Stimulated activated naive CD8-positive, alpha-beta T cell treated with anti-CD3 and anti-CD28 coated beads, Interleukin-15, Interleukin-2, amounts not matched to agents 100 ng/mL and 50 ng/mL, for 24 hours (primary cell): ENCODE measurements around the gene CD47.
A peak's percentile ranks its signal among the peaks of the same experiment; 100 is the strongest.

ENCODE experiments used
- H3K27ac Mint-ChIP-seq: one replicate; pipeline ENCODE4 v1.8.0; 2021; ENCODE audit warnings: mild to moderate bottlenecking, mixed read lengths
- H3K27me3 Mint-ChIP-seq: one replicate; pipeline ENCODE4 v1.8.0; 2021; ENCODE audit warnings: mixed read lengths
- H3K36me3 Mint-ChIP-seq: one replicate; pipeline ENCODE4 v1.8.0; 2021; ENCODE audit warnings: low read depth, mixed read lengths
- H3K4me1 Mint-ChIP-seq: one replicate; pipeline ENCODE4 v1.8.0; 2021; ENCODE audit warnings: low read depth, mixed read lengths
- H3K4me3 Mint-ChIP-seq: one replicate; pipeline ENCODE4 v1.8.0; 2021; ENCODE audit warnings: mild to moderate bottlenecking, mixed read lengths
- H3K9me3 Mint-ChIP-seq: one replicate; pipeline ENCODE4 v1.8.0; 2021; ENCODE audit warnings: mixed read lengths

The CD47 gene

DNA sequence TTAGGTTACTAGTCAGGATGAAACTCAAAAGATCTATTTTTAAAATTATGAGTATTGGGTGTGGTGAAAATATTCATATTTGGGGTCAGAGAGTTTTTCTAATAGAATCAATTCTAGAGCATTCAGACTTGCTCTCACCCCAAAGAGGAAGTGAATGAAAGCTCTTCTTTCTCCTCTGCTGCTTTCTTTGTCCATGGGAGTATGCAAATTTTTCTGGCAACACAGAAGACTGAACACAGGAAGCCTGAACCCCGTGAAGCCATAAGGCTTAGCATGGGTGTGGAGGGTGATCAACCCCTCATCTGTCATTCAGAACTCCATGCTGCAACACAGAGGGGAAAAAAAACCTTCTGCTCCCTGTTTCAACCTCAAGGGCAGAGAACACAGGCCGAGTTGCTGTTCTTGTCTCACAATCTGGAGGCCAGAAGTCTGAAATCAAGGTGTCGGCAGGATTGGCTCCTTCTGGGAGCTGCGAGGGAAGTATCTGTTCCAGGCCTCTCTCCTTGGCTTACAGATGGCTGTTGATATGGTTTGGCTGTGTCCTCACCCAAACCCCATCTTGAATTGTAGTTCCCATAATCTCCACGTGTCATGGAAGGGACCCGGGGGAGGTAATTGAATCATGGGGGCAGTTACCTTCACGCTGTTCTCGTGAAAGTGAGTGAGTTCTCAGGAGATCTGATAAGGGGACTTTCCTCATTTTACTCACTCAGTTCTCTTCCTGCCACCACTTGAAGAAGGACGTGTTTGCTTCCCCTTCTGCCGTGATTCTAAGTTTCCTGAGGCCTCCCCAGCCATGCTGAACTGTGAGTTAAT lies 33.7 kb upstream of the CD47 start:
- Mint-ChIP-seq H3K9me3 (peaks cover 7% of the 10 kb centered on the region), H3K27me3 (no peaks in the 10 kb centered on the region), H3K4me1 (peaks cover 79% of the 10 kb centered on the region), H3K36me3 (peaks cover 36% of the 10 kb centered on the region), H3K27ac (peak overlapping the region; percentile 100), H3K4me3 (peak overlapping the region; percentile 91)

GRCh38 chr3:108123326-108123725 lies 32.5 kb upstream of the CD47 start:
- H3K4me1 Mint-ChIP-seq: peaks cover 79% of the 10 kb centered on the region
- peak overlapping the region; percentile 100 for H3K27ac Mint-ChIP-seq
- peaks cover 24% of the 10 kb centered on the region for H3K36me3 Mint-ChIP-seq
- H3K27me3 Mint-ChIP-seq: no peaks in the 10 kb centered on the region
- peaks cover 3% of the 10 kb centered on the region for H3K9me3 Mint-ChIP-seq
- no peak overlapping the region for H3K4me3 Mint-ChIP-seq

DNA sequence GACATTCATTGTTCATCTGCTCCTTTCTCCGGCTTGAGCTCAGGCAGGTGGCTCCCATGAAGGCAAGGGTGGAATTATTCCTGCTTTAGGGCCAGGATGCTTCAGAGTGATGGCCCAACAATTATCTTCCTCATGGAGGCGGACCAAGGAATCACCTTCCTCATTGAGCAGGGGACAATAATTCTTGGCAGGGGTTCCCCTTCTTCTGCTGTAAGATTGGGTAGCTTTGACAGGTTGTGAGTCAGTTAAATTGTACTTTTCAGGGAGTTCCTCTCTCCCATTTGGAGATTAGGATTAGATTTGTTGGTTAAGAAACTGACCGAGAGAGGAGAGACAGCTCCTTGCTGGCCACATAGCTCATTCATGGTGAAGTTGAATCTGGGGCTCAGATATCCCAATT lies 31.4 kb upstream of the CD47 start:
- no peak overlapping the region for H3K4me3 Mint-ChIP-seq
- peak overlapping the region; percentile 56 for H3K27ac Mint-ChIP-seq
- H3K27me3 Mint-ChIP-seq: no peaks in the 10 kb centered on the region
- peaks cover 80% of the 10 kb centered on the region for H3K4me1 Mint-ChIP-seq
- H3K9me3 Mint-ChIP-seq: no peaks in the 10 kb centered on the region
- H3K36me3 Mint-ChIP-seq: peaks cover 13% of the 10 kb centered on the region

- Mint-ChIP-seq H3K4me1 (peaks cover 68% of the 10 kb centered on the region), H3K9me3 (no peaks in the 10 kb centered on the region), H3K4me3 (no peak overlapping the region), H3K27ac (peak overlapping the region; percentile 67), H3K36me3 (no peaks in the 10 kb centered on the region), H3K27me3 (no peaks in the 10 kb centered on the region)
Observed at GRCh38 chr3:108119398-108120104, 28.7 kb upstream of the CD47 start.

DNA sequence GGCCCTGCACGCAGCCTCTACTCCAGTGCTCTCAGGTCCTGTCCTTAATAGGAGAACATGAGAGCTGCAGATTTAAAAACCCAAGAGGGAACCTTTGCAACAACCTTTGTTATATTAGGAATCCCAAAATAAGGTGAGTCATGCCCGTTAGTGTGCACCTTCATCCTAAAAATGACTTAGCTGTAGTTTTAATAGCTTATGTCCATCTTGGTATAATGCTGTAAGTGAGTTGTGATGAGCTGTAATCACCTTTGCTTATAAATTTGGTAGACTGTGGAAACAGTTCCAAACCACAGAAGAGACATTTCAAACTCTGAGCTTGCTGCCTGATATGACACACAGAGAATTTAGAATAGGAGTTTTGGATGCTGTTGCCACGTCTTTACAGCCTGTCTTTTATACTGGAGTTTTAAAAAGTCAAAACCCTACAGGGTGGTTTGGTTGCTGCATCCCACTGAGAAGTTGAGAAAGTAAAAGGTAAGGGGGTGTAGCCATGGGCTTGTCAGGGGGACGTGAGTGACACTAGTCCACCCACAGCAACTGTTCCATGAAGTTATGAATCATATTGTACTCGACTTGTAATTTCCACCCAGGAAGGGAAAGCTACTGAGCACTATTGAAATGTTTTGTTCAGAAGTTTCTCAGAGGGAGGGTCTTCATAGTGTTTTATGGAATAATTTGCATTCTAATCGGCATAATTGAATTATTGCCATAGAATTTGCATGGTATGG lies 27.4 kb upstream of the CD47 start:
- Mint-ChIP-seq H3K36me3 (no peaks in the 10 kb centered on the region), H3K4me1 (peaks cover 54% of the 10 kb centered on the region), H3K27me3 (no peaks in the 10 kb centered on the region), H3K4me3 (peak overlapping the region; percentile 9), H3K9me3 (no peaks in the 10 kb centered on the region), H3K27ac (peak overlapping the region; percentile 67)

GRCh38 chr3:108117241-108117775 lies 26.5 kb upstream of the CD47 start:
- H3K9me3 Mint-ChIP-seq: no peaks in the 10 kb centered on the region
- H3K36me3 Mint-ChIP-seq: no peaks in the 10 kb centered on the region
- H3K27ac Mint-ChIP-seq: peak overlapping the region; percentile 67
- peaks cover 45% of the 10 kb centered on the region for H3K4me1 Mint-ChIP-seq
- H3K4me3 Mint-ChIP-seq: no peak overlapping the region
- H3K27me3 Mint-ChIP-seq: no peaks in the 10 kb centered on the region

DNA sequence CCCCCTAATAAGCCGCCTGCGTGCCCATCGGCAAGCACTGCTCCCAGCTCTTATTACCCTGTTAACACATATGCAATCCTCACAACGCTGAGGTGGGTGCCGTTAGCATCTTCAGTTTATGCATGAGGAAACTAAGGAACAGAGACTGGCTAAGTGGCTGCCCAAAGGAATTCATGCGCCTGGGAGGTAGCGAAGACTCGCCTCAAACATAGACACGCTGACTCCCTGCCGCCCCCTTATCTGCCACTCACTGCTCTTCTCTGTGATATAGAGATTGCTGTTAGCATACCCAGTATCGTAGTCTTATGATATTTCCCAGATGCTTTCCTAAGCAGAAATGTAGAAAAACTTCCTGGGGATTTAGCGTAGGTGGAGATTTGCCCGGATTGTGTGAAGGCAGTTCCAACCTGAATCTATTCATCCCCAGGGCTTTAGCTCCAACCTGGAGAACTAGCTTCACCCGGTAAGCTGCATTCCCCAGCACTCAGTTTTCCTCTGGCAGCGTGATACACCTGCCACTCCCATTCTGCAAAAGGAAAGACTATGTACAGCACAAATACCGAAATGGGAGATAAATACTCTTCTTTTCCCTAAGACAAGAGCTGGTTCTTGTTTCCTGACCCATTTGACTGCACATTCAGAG lies 23.7 kb upstream of the CD47 start:
- no peaks in the 10 kb centered on the region for H3K9me3 Mint-ChIP-seq
- H3K27me3 Mint-ChIP-seq: no peaks in the 10 kb centered on the region
- peaks cover 26% of the 10 kb centered on the region for H3K4me1 Mint-ChIP-seq
- no peak overlapping the region for H3K4me3 Mint-ChIP-seq
- H3K36me3 Mint-ChIP-seq: no peaks in the 10 kb centered on the region
- H3K27ac Mint-ChIP-seq: no peak overlapping the region

- H3K4me1 Mint-ChIP-seq: peaks cover 21% of the 10 kb centered on the region
- no peaks in the 10 kb centered on the region for H3K36me3 Mint-ChIP-seq
- H3K27me3 Mint-ChIP-seq: no peaks in the 10 kb centered on the region
- H3K9me3 Mint-ChIP-seq: no peaks in the 10 kb centered on the region
- no peak overlapping the region for H3K27ac Mint-ChIP-seq
- no peak overlapping the region for H3K4me3 Mint-ChIP-seq
Observed at GRCh38 chr3:108113975-108114374, 23.1 kb upstream of the CD47 start.

DNA sequence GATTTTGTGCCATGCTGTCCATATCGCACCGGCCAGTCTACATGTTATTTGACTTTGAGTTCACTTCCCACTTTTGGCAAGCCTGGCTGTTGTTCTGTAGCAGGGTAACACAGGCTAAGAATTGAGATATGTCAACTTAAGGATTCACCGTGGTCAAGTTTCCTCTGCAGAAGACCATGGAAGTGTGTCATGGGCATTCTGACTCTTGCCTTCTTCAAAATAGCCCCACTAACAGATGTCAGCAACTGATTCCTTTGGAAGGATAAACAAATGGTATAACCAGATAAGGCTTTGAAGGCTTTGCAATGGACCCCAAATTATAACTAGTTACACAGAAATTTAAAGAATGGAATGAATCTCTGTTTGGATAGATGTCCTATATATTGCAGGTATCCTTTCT lies 20.1 kb upstream of the CD47 start:
- Mint-ChIP-seq H3K4me3 (no peak overlapping the region), H3K4me1 (peaks cover 5% of the 10 kb centered on the region), H3K36me3 (no peaks in the 10 kb centered on the region), H3K27ac (no peak overlapping the region), H3K9me3 (no peaks in the 10 kb centered on the region), H3K27me3 (no peaks in the 10 kb centered on the region)

GRCh38 chr3:108108416-108108815 lies 17.6 kb upstream of the CD47 start:
- Mint-ChIP-seq H3K4me1 (peaks cover 10% of the 10 kb centered on the region), H3K27me3 (no peaks in the 10 kb centered on the region), H3K9me3 (no peaks in the 10 kb centered on the region), H3K4me3 (no peak overlapping the region), H3K27ac (no peak overlapping the region), H3K36me3 (no peaks in the 10 kb centered on the region)

DNA sequence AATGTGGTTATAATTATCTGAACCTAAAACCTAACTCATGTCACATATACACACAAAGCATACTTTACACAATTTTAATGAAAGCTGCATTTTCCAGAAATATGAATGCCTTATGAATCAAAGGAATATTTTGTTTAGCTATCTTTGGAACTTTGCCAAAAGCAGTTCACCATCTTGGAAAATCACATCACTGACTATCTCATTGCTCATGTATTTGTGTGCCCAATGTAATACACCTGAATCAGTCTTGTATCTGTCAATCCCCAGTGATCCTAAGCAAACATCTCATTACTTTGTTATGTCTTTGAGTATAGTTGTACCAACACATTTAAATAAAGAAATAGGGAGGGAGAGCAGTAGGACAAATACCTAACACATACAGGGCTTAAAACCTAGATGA lies 15.6 kb upstream of the CD47 start:
- H3K27ac Mint-ChIP-seq: no peak overlapping the region
- H3K36me3 Mint-ChIP-seq: no peaks in the 10 kb centered on the region
- H3K27me3 Mint-ChIP-seq: no peaks in the 10 kb centered on the region
- peaks cover 29% of the 10 kb centered on the region for H3K4me1 Mint-ChIP-seq
- H3K9me3 Mint-ChIP-seq: no peaks in the 10 kb centered on the region
- H3K4me3 Mint-ChIP-seq: no peak overlapping the region

DNA sequence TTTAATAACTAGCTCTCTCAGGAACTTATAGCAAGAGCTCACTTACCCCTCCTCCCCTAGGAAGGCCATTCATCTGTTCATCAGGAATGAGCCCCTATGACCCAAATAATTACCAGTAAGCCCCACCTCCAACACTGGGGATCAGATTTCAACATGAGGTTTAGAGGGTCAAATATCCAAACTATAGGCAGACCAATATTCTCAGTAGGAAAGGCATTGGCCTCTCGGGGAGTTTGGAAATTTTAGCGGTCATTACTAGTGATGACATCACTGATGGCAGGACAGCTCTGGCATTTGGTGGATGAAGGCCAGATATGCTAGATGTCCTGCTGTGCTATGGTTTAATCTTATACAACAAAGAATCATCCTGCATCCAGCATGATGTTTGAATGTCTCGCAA lies 15.2 kb upstream of the CD47 start:
- Mint-ChIP-seq H3K9me3 (no peaks in the 10 kb centered on the region), H3K36me3 (no peaks in the 10 kb centered on the region), H3K27me3 (no peaks in the 10 kb centered on the region), H3K4me1 (peaks cover 34% of the 10 kb centered on the region), H3K27ac (no peak overlapping the region), H3K4me3 (no peak overlapping the region)

- Mint-ChIP-seq H3K9me3 (no peaks in the 10 kb centered on the region), H3K4me1 (peaks cover 53% of the 10 kb centered on the region), H3K36me3 (no peaks in the 10 kb centered on the region), H3K27me3 (no peaks in the 10 kb centered on the region), H3K4me3 (no peak overlapping the region), H3K27ac (no peak overlapping the region)
Observed at GRCh38 chr3:108103886-108104797, 13.3 kb upstream of the CD47 start.
